Right atrium auricular region (tissue), 2 donors: ENCODE results near the gene DUOX1. TPM values are rescaled to one million over a fixed set of nuclear protein-coding genes. Genes with fewer than 3 reads are reported as not detected.
A peak's percentile ranks its signal among the peaks of the same experiment; 100 is the strongest.
"Not testable (repeated sequence)": the region's sequence is repeated elsewhere in the genome, so short reads cannot be mapped to it uniquely, and the experiment has no call there.

ENCODE experiments used
- DNase-seq: peaks from one replicate; pipeline ENCODE4 v3.0.0-alpha.2; 2019; ENCODE audit warnings: low spot score
- H3K27ac ChIP-seq, 2 donors: fragments of 200-600 bp; sonication (generic); 1 replicate in 1 of 2; 2 replicates in 1 of 2; pipeline ENCODE4 v1.5.1; 2016 to 2019
- H3K27me3 ChIP-seq, 2 donors: fragments of 200-600 bp; sonication (generic); one replicate each; pipeline versions ENCODE4 v1.5.1 to v1.6.0; 2017 to 2019
- H3K36me3 ChIP-seq: fragments of 200-600 bp; sonication (generic); one replicate; pipeline ENCODE4 v1.5.1; 2016
- H3K4me1 ChIP-seq, 2 donors: fragments of 200-600 bp; sonication (generic); one replicate each; pipeline versions ENCODE4 v1.5.1 to v1.6.0; 2017 to 2019
- H3K4me3 ChIP-seq, 2 donors: fragments of 200-600 bp; sonication (generic); 1 replicate in 1 of 2; 2 replicates in 1 of 2; pipeline ENCODE4 v1.5.1; 2017 to 2019; ENCODE audit warnings: mild to moderate bottlenecking in 1 of 2, moderate library complexity in 1 of 2
- H3K9me3 ChIP-seq, 2 donors: fragments of 200-600 bp; sonication (generic); one replicate each; pipeline ENCODE4 v1.5.1; 2019
- CTCF ChIP-seq, 2 donors: fragments of 200-600 bp; sonication (generic); IDR thresholded peaks; one replicate each; pipeline ENCODE4 v1.5.1; 2019; ENCODE audit warnings: antibody characterized with exemption in 2 of 2
- total RNA-seq, 2 donors: library from RNA; depleted of rRNA; stranded (reverse); fragments of >200 nt; gene quantifications; one replicate each; pipeline ENCODE4 v1.1.0, GENCODE V29; 2016

Gene DUOX1
- total RNA-seq, 2 donors from 2014 or later = 1.1 to 3.6 TPM

GRCh38 chr15:45133561-45133920 lies 3.7 kb downstream of the DUOX1 start:
- no peak overlapping the region for H3K27ac ChIP-seq
- no peak for DNase-seq
- TF ChIP-seq CTCF (IDR thresholded peaks at IDR 0.05) = no peak
- no peak overlapping the region for H3K4me3 ChIP-seq
- no peaks in the 10 kb centered on the region for H3K36me3 ChIP-seq
- H3K27me3 ChIP-seq = peaks cover 0 to 11% of the 10 kb centered on the region in 2 donors
- H3K9me3 ChIP-seq = no peaks in the 10 kb centered on the region
- H3K4me1 ChIP-seq = peaks cover 0 to 22% of the 10 kb centered on the region in 2 donors

- peaks cover 0 to 18% of the 10 kb centered on the region in 2 donors for H3K4me1 ChIP-seq
- H3K27ac ChIP-seq = no peak overlapping the region
- no peak for DNase-seq
- H3K27me3 ChIP-seq = peaks cover 0 to 11% of the 10 kb centered on the region in 2 donors
- no peaks in the 10 kb centered on the region for H3K36me3 ChIP-seq
- TF ChIP-seq CTCF (IDR thresholded peaks at IDR 0.05) = no peak
- no peaks in the 10 kb centered on the region for H3K9me3 ChIP-seq
- no peak overlapping the region for H3K4me3 ChIP-seq
Measured at GRCh38 chr15:45134046-45134445, 4.3 kb downstream of the DUOX1 start.

GRCh38 chr15:45134682-45135604 lies 5.1 kb downstream of the DUOX1 start:
- peak in 1 of 2 donors; percentile 46 for TF ChIP-seq CTCF (IDR thresholded peaks at IDR 0.05)
- DNase-seq = no peak
- Histone ChIP-seq H3K4me3 (peak overlapping the region in 1 of 2 donors; percentile 17), H3K4me1 (peaks cover 0 to 9% of the 10 kb centered on the region in 2 donors), H3K27ac (no peak overlapping the region), H3K36me3 (no peaks in the 10 kb centered on the region), H3K9me3 (no peaks in the 10 kb centered on the region), H3K27me3 (peaks cover 0 to 7% of the 10 kb centered on the region in 2 donors)

GRCh38 chr15:45135705-45136377 lies 6.0 kb downstream of the DUOX1 start:
- H3K27me3 ChIP-seq, DNase-seq, H3K9me3 ChIP-seq, H3K27ac ChIP-seq, H3K36me3 ChIP-seq, H3K4me1 ChIP-seq: not testable (repeated sequence)
- peak overlapping the region in 1 of 2 donors; percentile 17 for H3K4me3 ChIP-seq

- TF ChIP-seq CTCF (IDR thresholded peaks at IDR 0.05) = no peak
- DNase-seq = no peak
- H3K27me3 ChIP-seq = peaks cover 0 to 5% of the 10 kb centered on the region in 2 donors
Measured at GRCh38 chr15:45136378-45136764, 6.6 kb downstream of the DUOX1 start.

GRCh38 chr15:45137703-45138102 lies 7.9 kb downstream of the DUOX1 start:
- Histone ChIP-seq H3K27me3 (peaks cover 0 to 5% of the 10 kb centered on the region in 2 donors), H3K36me3 (no peaks in the 10 kb centered on the region), H3K27ac (no peak overlapping the region), H3K4me3 (no peak overlapping the region), H3K9me3 (no peaks in the 10 kb centered on the region), H3K4me1 (peaks cover 0 to 7% of the 10 kb centered on the region in 2 donors)
- no peak for TF ChIP-seq CTCF (IDR thresholded peaks at IDR 0.05)
- no peak for DNase-seq

More at GRCh38 chr15:45136378-45136764, 6.6 kb downstream of the DUOX1 start:
- no peak overlapping the region for H3K27ac ChIP-seq
- no peaks in the 10 kb centered on the region for H3K9me3 ChIP-seq
- no peaks in the 10 kb centered on the region for H3K36me3 ChIP-seq
- peaks cover 0 to 7% of the 10 kb centered on the region in 2 donors for H3K4me1 ChIP-seq
- H3K4me3 ChIP-seq = no peak overlapping the region
